Loucy (cell line): ENCODE data around the gene KRT10.

Experiments
- H2AFZ ChIP-seq: fragments of 200-600 bp; sonication (generic); 2 replicates; pipeline ENCODE4 v1.6.0; 2016; ENCODE audit warnings: antibody characterized with exemption, mild to moderate bottlenecking, low read length, moderate library complexity
- H3F3A ChIP-seq: fragments of 200-600 bp; 2 replicates; pipeline ENCODE4 v1.6.0; 2016; ENCODE audit warnings: antibody characterized with exemption, low read depth, mild to moderate bottlenecking
- H3K27me3 ChIP-seq: fragments of 200-600 bp; sonication (generic); 2 replicates; pipeline ENCODE4 v1.6.1; 2014; ENCODE audit warnings: low read length, mild to moderate bottlenecking; ENCODE audit not compliant: insufficient read depth, poor library complexity, severe bottlenecking
- H3K36me3 ChIP-seq: fragments of 200-600 bp; sonication (generic); 2 replicates; pipeline ENCODE4 v1.6.1; 2016; ENCODE audit warnings: low read length; ENCODE audit not compliant: insufficient read depth
- H3K4me1 ChIP-seq: fragments of 200-600 bp; sonication (generic); 2 replicates; pipeline ENCODE4 v1.5.1; 2014; ENCODE audit warnings: low read length, mild to moderate bottlenecking; ENCODE audit not compliant: insufficient read depth, poor library complexity, severe bottlenecking
- H3K4me2 ChIP-seq: fragments of 200-600 bp; sonication (generic); 2 replicates; pipeline ENCODE4 v1.6.0; 2014; ENCODE audit warnings: antibody characterized with exemption, low read length, low read depth, mild to moderate bottlenecking; ENCODE audit not compliant: poor library complexity, severe bottlenecking
- H3K4me3 ChIP-seq: fragments of 200-600 bp; sonication (generic); 2 replicates; pipeline ENCODE4 v1.5.1; 2014; ENCODE audit warnings: low read length, mild to moderate bottlenecking, mixed read lengths; ENCODE audit not compliant: poor library complexity, severe bottlenecking
- H3K79me2 ChIP-seq: fragments of 200-600 bp; sonication (generic); 2 replicates; pipeline ENCODE4 v1.6.1; 2014; ENCODE audit warnings: low read length; ENCODE audit not compliant: insufficient read depth
- H3K9ac ChIP-seq: fragments of 200-600 bp; sonication (generic); 2 replicates; pipeline ENCODE4 v1.6.0; 2014; ENCODE audit warnings: mild to moderate bottlenecking, low read depth, low read length, moderate library complexity; ENCODE audit not compliant: poor library complexity, severe bottlenecking
- H3K9me2 ChIP-seq: fragments of 200-600 bp; sonication (generic); replicated peaks from 2 replicates; pipeline ENCODE4 v1.6.1; 2016; ENCODE audit warnings: low read depth, low read length, mixed read lengths
- H3K9me3 ChIP-seq: fragments of 200-600 bp; sonication (generic); 2 replicates; pipeline ENCODE4 v1.6.1; 2014; ENCODE audit warnings: mild to moderate bottlenecking, antibody characterized with exemption, low read length, low read depth; ENCODE audit not compliant: insufficient read depth
- H4K20me1 ChIP-seq: fragments of 200-600 bp; sonication (generic); 2 replicates; pipeline ENCODE4 v1.6.0; 2014; ENCODE audit warnings: antibody characterized with exemption, low read length, mild to moderate bottlenecking; ENCODE audit not compliant: insufficient read depth, poor library complexity, severe bottlenecking
- CTCF ChIP-seq: fragments of 200-600 bp; sonication (generic); conservative IDR thresholded peaks from 2 replicates; pipeline ENCODE4 v1.5.1; 2014; ENCODE audit warnings: mild to moderate bottlenecking, antibody characterized with exemption, low read length
- EZH2phosphoT487 ChIP-seq: fragments of 200-600 bp; IDR thresholded peaks from 2 replicates; pipeline ENCODE4 v1.6.1; 2018; ENCODE audit warnings: antibody characterized with exemption, mild to moderate bottlenecking, moderate library complexity, borderline replicate concordance

Gene KRT10

GRCh38 chr17:40841246-40841645 lies 18.8 kb upstream of the KRT10 start:
- H3K79me2 ChIP-seq = no peaks in the 10 kb centered on the region
- H3K9ac ChIP-seq = no peak overlapping the region
- H3F3A ChIP-seq = no peaks in the 10 kb centered on the region
- TF ChIP-seq CTCF (no peak), EZH2phosphoT487 (no peak)
- no peaks in the 10 kb centered on the region for H3K4me1 ChIP-seq
- H3K4me3 ChIP-seq = no peak overlapping the region
- H2AFZ ChIP-seq = no peak overlapping the region
- no peaks in the 10 kb centered on the region for H4K20me1 ChIP-seq
- H3K36me3 ChIP-seq = no peaks in the 10 kb centered on the region
- H3K27me3 ChIP-seq = no peaks in the 10 kb centered on the region
- no peak overlapping the region for H3K4me2 ChIP-seq
- no peaks in the 10 kb centered on the region for H3K9me3 ChIP-seq
- H3K9me2 ChIP-seq = no peaks in the 10 kb centered on the region

GRCh38 chr17:40839194-40839593 lies 16.8 kb upstream of the KRT10 start:
- Histone ChIP-seq H3K9ac (no peak overlapping the region), H3K79me2 (no peaks in the 10 kb centered on the region), H4K20me1 (no peaks in the 10 kb centered on the region), H3K27me3 (no peaks in the 10 kb centered on the region), H3K9me3 (no peaks in the 10 kb centered on the region), H3K4me2 (no peak overlapping the region), H3K9me2 (no peaks in the 10 kb centered on the region), H2AFZ (no peak overlapping the region), H3K36me3 (no peaks in the 10 kb centered on the region), H3K4me1 (no peaks in the 10 kb centered on the region), H3F3A (no peaks in the 10 kb centered on the region), H3K4me3 (no peak overlapping the region)
- TF ChIP-seq CTCF = no peak
- TF ChIP-seq EZH2phosphoT487 = no peak

GRCh38 chr17:40836020-40836419 lies 13.6 kb upstream of the KRT10 start:
- no peaks in the 10 kb centered on the region for H3K9me2 ChIP-seq
- no peaks in the 10 kb centered on the region for H3K27me3 ChIP-seq
- TF ChIP-seq CTCF = no peak
- no peak for TF ChIP-seq EZH2phosphoT487
- H3K9me3 ChIP-seq = no peaks in the 10 kb centered on the region
- H3K36me3 ChIP-seq = no peaks in the 10 kb centered on the region
- H3K4me3 ChIP-seq = no peak overlapping the region
- H3K9ac ChIP-seq = no peak overlapping the region
- H2AFZ ChIP-seq = no peak overlapping the region
- H3K4me1 ChIP-seq = peaks cover 8% of the 10 kb centered on the region
- no peaks in the 10 kb centered on the region for H3K79me2 ChIP-seq
- no peaks in the 10 kb centered on the region for H4K20me1 ChIP-seq
- H3F3A ChIP-seq = no peaks in the 10 kb centered on the region
- no peak overlapping the region for H3K4me2 ChIP-seq
